ENCODE measurements around the gene PPP1R27. TPM values are rescaled to one million over a fixed set of nuclear protein-coding genes. Genes with fewer than 3 reads are reported as not detected.

Gene PPP1R27
- total RNA-seq, 1 experiment from 2014 or later, result not detected

- Histone ChIP-seq H3K4me3 (ENCODE audit: insufficient read depth, low read depth, low read length) (no peak overlapping the region), H3K36me3 (replicated peaks; ENCODE audit: control insufficient read depth, insufficient read depth, low read length) (peaks cover 21% of the 10 kb centered on the region), H3K27me3 (ENCODE audit: control insufficient read depth, insufficient read depth, low read length) (no peaks in the 10 kb centered on the region)
- DNase-seq, result peak; percentile 48
Measured at GRCh38 chr17:81866440-81867169, 31.8 kb upstream of the PPP1R27 start.

- H3K4me3 ChIP-seq (ENCODE audit: insufficient read depth, low read depth, low read length), result no peak overlapping the region
- DNase-seq, result no peak
- H3K27me3 ChIP-seq (ENCODE audit: control insufficient read depth, insufficient read depth, low read length), result no peaks in the 10 kb centered on the region
- H3K36me3 ChIP-seq (replicated peaks; ENCODE audit: control insufficient read depth, insufficient read depth, low read length), result peaks cover 21% of the 10 kb centered on the region
Measured at GRCh38 chr17:81865733-81866439, 31.0 kb upstream of the PPP1R27 start.

GRCh38 chr17:81865358-81865732 is 30.5 kb upstream of the PPP1R27 start:
- DNase-seq, result no peak

GRCh38 chr17:81863833-81864768 is 29.3 kb upstream of the PPP1R27 start:
- Histone ChIP-seq H3K36me3 (replicated peaks; ENCODE audit: control insufficient read depth, insufficient read depth, low read length) (peaks cover 21% of the 10 kb centered on the region), H3K27me3 (ENCODE audit: control insufficient read depth, insufficient read depth, low read length) (no peaks in the 10 kb centered on the region), H3K4me3 (ENCODE audit: insufficient read depth, low read depth, low read length) (no peak overlapping the region)
- DNase-seq, result peak; percentile 65

More at GRCh38 chr17:81865358-81865732, 30.5 kb upstream of the PPP1R27 start:
- Histone ChIP-seq H3K36me3 (replicated peaks; ENCODE audit: control insufficient read depth, insufficient read depth, low read length) (peaks cover 21% of the 10 kb centered on the region), H3K4me3 (ENCODE audit: insufficient read depth, low read depth, low read length) (no peak overlapping the region), H3K27me3 (ENCODE audit: control insufficient read depth, insufficient read depth, low read length) (no peaks in the 10 kb centered on the region)

GRCh38 chr17:81863123-81863675 is 28.3 kb upstream of the PPP1R27 start:
- H3K36me3 ChIP-seq (replicated peaks; ENCODE audit: control insufficient read depth, insufficient read depth, low read length), result peaks cover 29% of the 10 kb centered on the region
- H3K4me3 ChIP-seq (ENCODE audit: insufficient read depth, low read depth, low read length), result no peak overlapping the region
- H3K27me3 ChIP-seq (ENCODE audit: control insufficient read depth, insufficient read depth, low read length), result no peaks in the 10 kb centered on the region
- DNase-seq, result no peak

GRCh38 chr17:81860756-81861568 is 26.1 kb upstream of the PPP1R27 start:
- Histone ChIP-seq H3K36me3 (replicated peaks; ENCODE audit: control insufficient read depth, insufficient read depth, low read length) (peaks cover 34% of the 10 kb centered on the region), H3K27me3 (ENCODE audit: control insufficient read depth, insufficient read depth, low read length) (no peaks in the 10 kb centered on the region), H3K4me3 (ENCODE audit: insufficient read depth, low read depth, low read length) (peak overlapping the region; percentile 92)
- peak; percentile 100 for DNase-seq

GRCh38 chr17:81859906-81860755 is 25.3 kb upstream of the PPP1R27 start, which contains the start of gene P4HB:
TSS of gene P4HB (minus strand) at chr17:81860535. CDS start at chr17:81860471, 64 bp downstream.
- Histone ChIP-seq H3K27me3 (ENCODE audit: control insufficient read depth, insufficient read depth, low read length) (no peaks in the 10 kb centered on the region), H3K4me3 (ENCODE audit: insufficient read depth, low read depth, low read length) (peak within 1 kb of the TSS; percentile 92), H3K36me3 (replicated peaks; ENCODE audit: control insufficient read depth, insufficient read depth, low read length) (peaks cover 30% of the 10 kb centered on the region)
- DNase-seq, result no peak

GRCh38 chr17:81858967-81859905 is 24.4 kb upstream of the PPP1R27 start:
- Histone ChIP-seq H3K36me3 (replicated peaks; ENCODE audit: control insufficient read depth, insufficient read depth, low read length) (peaks cover 30% of the 10 kb centered on the region), H3K27me3 (ENCODE audit: control insufficient read depth, insufficient read depth, low read length) (no peaks in the 10 kb centered on the region), H3K4me3 (ENCODE audit: insufficient read depth, low read depth, low read length) (peak overlapping the region; percentile 81)
- DNase-seq, result peak; percentile 20

- peaks cover 32% of the 10 kb centered on the region for H3K36me3 ChIP-seq (replicated peaks; ENCODE audit: control insufficient read depth, insufficient read depth, low read length)
- no peak overlapping the region for H3K4me3 ChIP-seq (ENCODE audit: insufficient read depth, low read depth, low read length)
- H3K27me3 ChIP-seq (ENCODE audit: control insufficient read depth, insufficient read depth, low read length), result no peaks in the 10 kb centered on the region
- DNase-seq, result peak; percentile 27
Measured at GRCh38 chr17:81858170-81858966, 23.5 kb upstream of the PPP1R27 start.

- peaks cover 38% of the 10 kb centered on the region for H3K36me3 ChIP-seq (replicated peaks; ENCODE audit: control insufficient read depth, insufficient read depth, low read length)
- DNase-seq, result peak; percentile 67
- no peaks in the 10 kb centered on the region for H3K27me3 ChIP-seq (ENCODE audit: control insufficient read depth, insufficient read depth, low read length)
- H3K4me3 ChIP-seq (ENCODE audit: insufficient read depth, low read depth, low read length), result no peak overlapping the region
Measured at GRCh38 chr17:81854974-81855774, 20.3 kb upstream of the PPP1R27 start.

GRCh38 chr17:81852237-81852636 is 17.4 kb upstream of the PPP1R27 start:
- Histone ChIP-seq H3K27me3 (ENCODE audit: control insufficient read depth, insufficient read depth, low read length) (no peaks in the 10 kb centered on the region), H3K36me3 (replicated peaks; ENCODE audit: control insufficient read depth, insufficient read depth, low read length) (peaks cover 25% of the 10 kb centered on the region), H3K4me3 (ENCODE audit: insufficient read depth, low read depth, low read length) (no peak overlapping the region)
- DNase-seq, result no peak

Measured in H7 (cell line).